Liver (tissue), 9 donors: ENCODE measurements around the gene MAGEA6. TPM values are rescaled to one million over a fixed set of nuclear protein-coding genes. Genes with fewer than 3 reads are reported as not detected.

Experiments used
- DNase-seq: peaks from one replicate; pipeline ENCODE4 v3.0.0-alpha.2; 2017; ENCODE audit warnings: low spot score
- H3K27ac ChIP-seq, 2 donors: one replicate each; pipeline ENCODE4 v1.7.0; 2013; ENCODE audit warnings: inconsistent platforms in 2 of 2, low read length in 2 of 2, control low read depth in 1 of 2, low read depth in 1 of 2, mild to moderate bottlenecking in 1 of 2
- H3K27me3 ChIP-seq, 4 donors: one replicate each; pipeline versions ENCODE4 v1.6.1 to v1.7.0; 2013; ENCODE audit warnings: low read length in 3 of 4, inconsistent platforms in 1 of 4, mild to moderate bottlenecking in 1 of 4, moderate library complexity in 1 of 4; ENCODE audit not compliant: control insufficient read depth in 4 of 4, insufficient read depth in 4 of 4
- H3K36me3 ChIP-seq, 4 donors: one replicate each; pipeline versions ENCODE4 v1.6.1 to v1.7.0; 2013; ENCODE audit warnings: low read length in 3 of 4, mild to moderate bottlenecking in 3 of 4, low read depth in 1 of 4, moderate library complexity in 1 of 4; ENCODE audit not compliant: control insufficient read depth in 4 of 4, insufficient read depth in 3 of 4
- H3K4me1 ChIP-seq, 4 donors: one replicate each; pipeline versions ENCODE4 v1.6.1 to v1.7.0; 2013; ENCODE audit warnings: low read length in 3 of 4, mild to moderate bottlenecking in 3 of 4, moderate library complexity in 1 of 4; ENCODE audit not compliant: control insufficient read depth in 4 of 4, insufficient read depth in 4 of 4
- H3K4me3 ChIP-seq, 3 donors: one replicate each; pipeline versions ENCODE4 v1.6.1 to v1.7.0; 2013; ENCODE audit warnings: low read length in 3 of 3, control low read depth in 1 of 3, low read depth in 1 of 3, mild to moderate bottlenecking in 1 of 3
- H3K9ac ChIP-seq, 2 donors: one replicate each; pipeline ENCODE4 v1.7.0; 2013; ENCODE audit warnings: low read length in 2 of 2, mild to moderate bottlenecking in 2 of 2, moderate library complexity in 2 of 2, control low read depth in 1 of 2, low read depth in 1 of 2
- H3K9me3 ChIP-seq, 4 donors: one replicate each; pipeline versions ENCODE4 v1.6.1 to v1.7.0; 2013; ENCODE audit warnings: low read length in 3 of 4; ENCODE audit not compliant: control insufficient read depth in 4 of 4
- EGR1 ChIP-seq, 2 donors: IDR thresholded peaks; 2 replicates each; pipeline ENCODE4 v1.6.1; 2016 to 2018; ENCODE audit warnings: antibody characterized with exemption in 2 of 2, low read depth in 2 of 2
- FOXA1 ChIP-seq: IDR thresholded peaks from 2 replicates; pipeline ENCODE4 v1.6.1; 2016; ENCODE audit warnings: antibody characterized with exemption
- FOXA2 ChIP-seq: IDR thresholded peaks from 2 replicates; pipeline ENCODE4 v1.6.1; 2016; ENCODE audit warnings: antibody characterized with exemption
- GABPA ChIP-seq, 2 donors: IDR thresholded peaks in 1 of 2; conservative IDR thresholded peaks in 1 of 2; 2 replicates each; pipeline ENCODE4 v1.6.1; 2016; ENCODE audit warnings: antibody characterized with exemption in 2 of 2, mild to moderate bottlenecking in 1 of 2, moderate library complexity in 1 of 2
- HNF4A ChIP-seq, 2 donors: conservative IDR thresholded peaks; 2 replicates each; pipeline ENCODE4 v1.6.1; 2016; ENCODE audit warnings: antibody characterized with exemption in 2 of 2, mild to moderate bottlenecking in 2 of 2
- HNF4G ChIP-seq: IDR thresholded peaks from 2 replicates; pipeline ENCODE4 v1.6.1; 2016; ENCODE audit warnings: antibody characterized with exemption
- JUND ChIP-seq, 2 donors: IDR thresholded peaks; 2 replicates each; pipeline ENCODE4 v1.6.1; 2016; ENCODE audit warnings: antibody characterized with exemption in 2 of 2
- MAX ChIP-seq: IDR thresholded peaks from 2 replicates; pipeline ENCODE4 v1.6.1; 2016; ENCODE audit warnings: antibody characterized with exemption
- NR2F2 ChIP-seq: IDR thresholded peaks from 2 replicates; pipeline ENCODE4 v1.6.1; 2016; ENCODE audit warnings: antibody characterized with exemption
- RAD21 ChIP-seq, 2 donors: IDR thresholded peaks; 2 replicates each; pipeline ENCODE4 v1.6.1; 2016; ENCODE audit warnings: antibody characterized with exemption in 2 of 2, mild to moderate bottlenecking in 2 of 2
- REST ChIP-seq: IDR thresholded peaks from 2 replicates; pipeline ENCODE4 v1.6.1; 2016; ENCODE audit warnings: antibody characterized with exemption, mild to moderate bottlenecking
- RXRA ChIP-seq, 2 donors: IDR thresholded peaks; 2 replicates each; pipeline ENCODE4 v1.6.1; 2017 to 2018; ENCODE audit warnings: antibody characterized with exemption in 2 of 2, mild to moderate bottlenecking in 1 of 2
- SP1 ChIP-seq: IDR thresholded peaks from 2 replicates; pipeline ENCODE4 v1.6.1; 2018; ENCODE audit warnings: antibody characterized with exemption, mild to moderate bottlenecking
- TAF1 ChIP-seq: conservative IDR thresholded peaks from 2 replicates; pipeline ENCODE4 v1.6.1; 2016; ENCODE audit warnings: antibody characterized with exemption, mild to moderate bottlenecking
- YY1 ChIP-seq: IDR thresholded peaks from 2 replicates; pipeline ENCODE4 v1.6.1; 2016; ENCODE audit warnings: antibody characterized with exemption, mild to moderate bottlenecking
- WGBS: extraction: QIAGEN DNeasy Blood & Tissue Kit; methylation state at CpG from one replicate; pipeline ENCODE4 v1.1.7; 2013; 5-methylcytosine and 5-hydroxymethylcytosine counted together
- polyA plus RNA-seq, 2 donors: library from polyadenylated mRNA; stranded (reverse) in 1 of 2; unstranded in 1 of 2; fragments of 200-250 nt in 1 of 2; fragments of >200 nt in 1 of 2; fragmentation: Nextera tagmentation in 1 of 2; extraction: Ambion mirVana in 1 of 2; gene quantifications; one replicate each; pipeline versions ENCODE4 v1.2.1 to v1.2.3, GENCODE V29; 2013 to 2015
- total RNA-seq, 2 donors: library from RNA; depleted of rRNA; stranded (reverse); fragments of >200 nt; gene quantifications; one replicate each; pipeline ENCODE4 v1.2.3, GENCODE V29; 2014
- TF ChIP-seq, protein P1 (sequence below): IDR thresholded peaks from 2 replicates; pipeline ENCODE4 v1.6.1; 2016; ENCODE audit warnings: antibody characterized with exemption
- TF ChIP-seq, protein P2 (sequence below): IDR thresholded peaks from 2 replicates; pipeline ENCODE4 v1.6.1; 2016; ENCODE audit warnings: antibody characterized with exemption
- TF ChIP-seq, protein P3 (sequence below): fragments of 150-350 bp; IDR thresholded peaks from 2 replicates; pipeline ENCODE4 v1.5.1; 2017; ENCODE audit warnings: improper control_type of control experiment, low read depth, low read length; ENCODE audit not compliant: missing input control
- donor health status: healthy.
- donor health status: healthy.
- donor health status: healthy.
- donor health status: healthy.
- donor health status: healthy.

The MAGEA6 gene
- total and polyA plus RNA-seq, 4 donors, result not detected

- WGBS, result 13% methylated on average over 6 of the region's 6 CpGs
- DNase-seq, result no peak
Measured at GRCh38 chrX:152817078-152817764, 47.7 kb upstream of the MAGEA6 start.

GRCh38 chrX:152814048-152814447 is 44.6 kb upstream of the MAGEA6 start:
- no peak for DNase-seq
- Histone ChIP-seq H3K9ac (no peak overlapping the region), H3K9me3 (no peaks in the 10 kb centered on the region), H3K4me1 (peaks cover 0 to 5% (median 0%) of the 10 kb centered on the region in 4 donors), H3K27ac (no peak overlapping the region), H3K27me3 (no peaks in the 10 kb centered on the region), H3K36me3 (no peaks in the 10 kb centered on the region), H3K4me3 (no peak overlapping the region)
- WGBS, result 61% methylated on average over 5 of the region's 5 CpGs
- no peak for TF ChIP-seq HNF4A (conservative IDR thresholded peaks at IDR 0.05)
- TF ChIP-seq JUND (IDR thresholded peaks at IDR 0.05), result no peak
- no peak for TF ChIP-seq YY1
- no peak for TF ChIP-seq EGR1 (IDR thresholded peaks at IDR 0.05; ENCODE audit: low read depth in 2 of 2)
- no peak for TF ChIP-seq MAX
- TF ChIP-seq, protein P1, sequence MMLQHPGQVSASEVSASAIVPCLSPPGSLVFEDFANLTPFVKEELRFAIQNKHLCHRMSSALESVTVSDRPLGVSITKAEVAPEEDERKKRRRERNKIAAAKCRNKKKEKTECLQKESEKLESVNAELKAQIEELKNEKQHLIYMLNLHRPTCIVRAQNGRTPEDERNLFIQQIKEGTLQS, result no peak
- TF ChIP-seq GABPA (IDR thresholded peaks at IDR 0.05 in 1 of 2, conservative IDR thresholded peaks at IDR 0.05 in 1 of 2), result no peak
- no peak for TF ChIP-seq TAF1
- no peak for TF ChIP-seq SP1
- TF ChIP-seq HNF4G, result no peak
- TF ChIP-seq FOXA1, result no peak
- TF ChIP-seq, protein P2, sequence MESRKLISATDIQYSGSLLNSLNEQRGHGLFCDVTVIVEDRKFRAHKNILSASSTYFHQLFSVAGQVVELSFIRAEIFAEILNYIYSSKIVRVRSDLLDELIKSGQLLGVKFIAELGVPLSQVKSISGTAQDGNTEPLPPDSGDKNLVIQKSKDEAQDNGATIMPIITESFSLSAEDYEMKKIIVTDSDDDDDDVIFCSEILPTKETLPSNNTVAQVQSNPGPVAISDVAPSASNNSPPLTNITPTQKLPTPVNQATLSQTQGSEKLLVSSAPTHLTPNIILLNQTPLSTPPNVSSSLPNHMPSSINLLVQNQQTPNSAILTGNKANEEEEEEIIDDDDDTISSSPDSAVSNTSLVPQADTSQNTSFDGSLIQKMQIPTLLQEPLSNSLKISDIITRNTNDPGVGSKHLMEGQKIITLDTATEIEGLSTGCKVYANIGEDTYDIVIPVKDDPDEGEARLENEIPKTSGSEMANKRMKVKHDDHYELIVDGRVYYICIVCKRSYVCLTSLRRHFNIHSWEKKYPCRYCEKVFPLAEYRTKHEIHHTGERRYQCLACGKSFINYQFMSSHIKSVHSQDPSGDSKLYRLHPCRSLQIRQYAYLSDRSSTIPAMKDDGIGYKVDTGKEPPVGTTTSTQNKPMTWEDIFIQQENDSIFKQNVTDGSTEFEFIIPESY, result no peak
- TF ChIP-seq FOXA2, result no peak
- TF ChIP-seq NR2F2, result no peak
- TF ChIP-seq RAD21 (IDR thresholded peaks at IDR 0.05), result no peak
- TF ChIP-seq REST, result no peak
- TF ChIP-seq RXRA (IDR thresholded peaks at IDR 0.05), result no peak
- TF ChIP-seq, protein P3, sequence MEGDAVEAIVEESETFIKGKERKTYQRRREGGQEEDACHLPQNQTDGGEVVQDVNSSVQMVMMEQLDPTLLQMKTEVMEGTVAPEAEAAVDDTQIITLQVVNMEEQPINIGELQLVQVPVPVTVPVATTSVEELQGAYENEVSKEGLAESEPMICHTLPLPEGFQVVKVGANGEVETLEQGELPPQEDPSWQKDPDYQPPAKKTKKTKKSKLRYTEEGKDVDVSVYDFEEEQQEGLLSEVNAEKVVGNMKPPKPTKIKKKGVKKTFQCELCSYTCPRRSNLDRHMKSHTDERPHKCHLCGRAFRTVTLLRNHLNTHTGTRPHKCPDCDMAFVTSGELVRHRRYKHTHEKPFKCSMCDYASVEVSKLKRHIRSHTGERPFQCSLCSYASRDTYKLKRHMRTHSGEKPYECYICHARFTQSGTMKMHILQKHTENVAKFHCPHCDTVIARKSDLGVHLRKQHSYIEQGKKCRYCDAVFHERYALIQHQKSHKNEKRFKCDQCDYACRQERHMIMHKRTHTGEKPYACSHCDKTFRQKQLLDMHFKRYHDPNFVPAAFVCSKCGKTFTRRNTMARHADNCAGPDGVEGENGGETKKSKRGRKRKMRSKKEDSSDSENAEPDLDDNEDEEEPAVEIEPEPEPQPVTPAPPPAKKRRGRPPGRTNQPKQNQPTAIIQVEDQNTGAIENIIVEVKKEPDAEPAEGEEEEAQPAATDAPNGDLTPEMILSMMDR, result no peak

More at GRCh38 chrX:152817078-152817764, 47.7 kb upstream of the MAGEA6 start:
- Histone ChIP-seq H3K9ac (no peak overlapping the region), H3K4me3 (no peak overlapping the region), H3K4me1 (peaks cover 0 to 5% (median 0%) of the 10 kb centered on the region in 4 donors), H3K36me3 (no peaks in the 10 kb centered on the region), H3K9me3 (no peaks in the 10 kb centered on the region), H3K27ac (peak overlapping the region in 1 of 2 donors; percentile 7), H3K27me3 (no peaks in the 10 kb centered on the region)
- peak; percentile 30 to 47 for TF ChIP-seq HNF4A (conservative IDR thresholded peaks at IDR 0.05)
- TF ChIP-seq, protein P3, result peak; percentile 23
- TF ChIP-seq RAD21 (IDR thresholded peaks at IDR 0.05), result peak; percentile 66 to 69
- TF ChIP-seq JUND (IDR thresholded peaks at IDR 0.05), result no peak
